Measurements from ENCODE around the gene CNTNAP2. TPM values are rescaled to one million over a fixed set of nuclear protein-coding genes. Genes with fewer than 3 reads are reported as not detected.

Gene CNTNAP2
- total RNA-seq, 1 experiment from 2014 or later = 64.5 TPM

DNA sequence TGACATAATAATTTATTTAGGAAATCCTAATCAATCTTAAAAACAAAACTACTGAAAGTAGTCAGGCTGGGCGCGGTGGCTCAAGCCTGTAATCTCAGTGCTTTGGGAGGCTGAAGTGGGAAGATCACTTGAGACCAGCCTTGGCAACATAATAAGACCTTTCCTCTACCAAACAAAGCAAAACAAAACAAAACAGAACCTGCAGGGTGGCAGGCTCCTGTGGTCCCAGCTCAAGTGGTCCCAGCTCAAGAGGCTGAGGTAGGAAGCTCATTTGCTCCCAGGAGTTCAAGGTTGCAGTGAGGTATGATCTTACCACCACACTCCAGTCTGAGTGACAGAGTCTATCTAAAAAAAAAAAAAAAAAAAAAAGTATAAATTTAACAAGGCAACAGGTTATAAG, 748.0 kb downstream of the CNTNAP2 start:
- H3K9ac ChIP-seq (ENCODE audit: extremely low read depth, insufficient read length, low read length) = no peak overlapping the region
- H2BK15ac ChIP-seq (ENCODE audit: low read depth, low read length) = no peak overlapping the region
- H4K5ac ChIP-seq (ENCODE audit: insufficient read length, low read depth, low read length) = no peak overlapping the region
- no peaks in the 10 kb centered on the region for H3K79me2 ChIP-seq (ENCODE audit: insufficient read depth, low read length)
- peaks cover 0 to 15% of the 10 kb centered on the region in 2 experiments; a peak in 2 of 4 replicates for H3K4me1 Mint-ChIP-seq
- TF ChIP-seq, protein P1, sequence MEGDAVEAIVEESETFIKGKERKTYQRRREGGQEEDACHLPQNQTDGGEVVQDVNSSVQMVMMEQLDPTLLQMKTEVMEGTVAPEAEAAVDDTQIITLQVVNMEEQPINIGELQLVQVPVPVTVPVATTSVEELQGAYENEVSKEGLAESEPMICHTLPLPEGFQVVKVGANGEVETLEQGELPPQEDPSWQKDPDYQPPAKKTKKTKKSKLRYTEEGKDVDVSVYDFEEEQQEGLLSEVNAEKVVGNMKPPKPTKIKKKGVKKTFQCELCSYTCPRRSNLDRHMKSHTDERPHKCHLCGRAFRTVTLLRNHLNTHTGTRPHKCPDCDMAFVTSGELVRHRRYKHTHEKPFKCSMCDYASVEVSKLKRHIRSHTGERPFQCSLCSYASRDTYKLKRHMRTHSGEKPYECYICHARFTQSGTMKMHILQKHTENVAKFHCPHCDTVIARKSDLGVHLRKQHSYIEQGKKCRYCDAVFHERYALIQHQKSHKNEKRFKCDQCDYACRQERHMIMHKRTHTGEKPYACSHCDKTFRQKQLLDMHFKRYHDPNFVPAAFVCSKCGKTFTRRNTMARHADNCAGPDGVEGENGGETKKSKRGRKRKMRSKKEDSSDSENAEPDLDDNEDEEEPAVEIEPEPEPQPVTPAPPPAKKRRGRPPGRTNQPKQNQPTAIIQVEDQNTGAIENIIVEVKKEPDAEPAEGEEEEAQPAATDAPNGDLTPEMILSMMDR (conservative IDR thresholded peaks at IDR 0.05) = no peak
- no peak overlapping the region; a peak in 1 of 5 replicates for H3K4me3 Mint-ChIP-seq
- no peaks in the 10 kb centered on the region for H4K20me1 ChIP-seq (ENCODE audit: control insufficient read depth, insufficient read depth, insufficient read length)
- H2AK5ac ChIP-seq (ENCODE audit: insufficient read length, low read length) = no peak overlapping the region
- H2BK5ac ChIP-seq (ENCODE audit: insufficient read length, low read length) = no peak overlapping the region
- H3K27me3 Mint-ChIP-seq (ENCODE audit: low read depth) = no peaks in the 10 kb centered on the region
- no peak overlapping the region for H3K27ac ChIP-seq (ENCODE audit: insufficient read length, low read depth, low read length)
- H4K91ac ChIP-seq (ENCODE audit: insufficient read length, low read depth, low read length) = no peak overlapping the region
- H2AFZ ChIP-seq (ENCODE audit: low read length) = no peak overlapping the region
- H4K8ac ChIP-seq (replicated peaks; ENCODE audit: insufficient read length, low read depth, low read length) = no peak overlapping the region
- H3K79me1 ChIP-seq (ENCODE audit: insufficient read depth, low read depth, low read length, poor library complexity, severe bottlenecking) = no peaks in the 10 kb centered on the region
- H3K4me1 ChIP-seq (ENCODE audit: insufficient read depth, low read length) = no peaks in the 10 kb centered on the region
- peak overlapping the region in 1 of 3 experiments; percentile 52; a peak in 1 of 7 replicates for H3K27ac Mint-ChIP-seq
- no peak overlapping the region for H3K56ac ChIP-seq (ENCODE audit: insufficient read length, low read depth, low read length)
- no peaks in the 10 kb centered on the region for H3K23me2 ChIP-seq (ENCODE audit: insufficient read length, low read depth, low read length, poor library complexity, severe bottlenecking)
- peak; percentile 67 for DNase-seq
- H3K4me2 ChIP-seq (ENCODE audit: insufficient read depth, insufficient read length, low read length) = no peak overlapping the region
- no peaks in the 10 kb centered on the region for H3K9me3 ChIP-seq (ENCODE audit: control insufficient read depth, low read depth, low read length)
- H3K23ac ChIP-seq (ENCODE audit: insufficient read length, low read depth, low read length) = no peak overlapping the region
- no peak overlapping the region for H3T11ph ChIP-seq (ENCODE audit: low read length)
- H3K36me3 Mint-ChIP-seq (ENCODE audit: insufficient read depth in 1 of 3, low read depth in 3 of 3) = no peaks in the 10 kb centered on the region; a peak in 1 of 7 replicates
- H3K9me3 Mint-ChIP-seq = no peaks in the 10 kb centered on the region
- H3K14ac ChIP-seq (ENCODE audit: insufficient read depth, low read length) = no peak overlapping the region
- no CpG with 5 or more reads among the region's 2 CpGs for WGBS (ENCODE audit: extremely low coverage, insufficient read length, low lambda C conversion rate)
- H3K4ac ChIP-seq (ENCODE audit: low read depth, low read length) = no peak overlapping the region
- no peak overlapping the region for H2BK20ac ChIP-seq (ENCODE audit: low read depth, low read length, poor library complexity, severe bottlenecking)
- H2BK120ac ChIP-seq (ENCODE audit: low read depth, low read length, poor library complexity, severe bottlenecking) = no peak overlapping the region
- no peak overlapping the region for H2BK12ac ChIP-seq (ENCODE audit: insufficient read length, low read depth, low read length)
- no peaks in the 10 kb centered on the region for H3K27me3 ChIP-seq (ENCODE audit: insufficient read depth, low read length)
- no peak overlapping the region for H3K18ac ChIP-seq (ENCODE audit: insufficient read length, low read depth, low read length)
